Transverse colon (tissue), 4 donors: ENCODE results near the gene POU5F1.

Experiments
- POLR2AphosphoS5 ChIP-seq, 3 donors: sonication (generic); formaldehyde crosslinking; IDR thresholded peaks; one replicate each; pipeline ENCODE4 v1.6.1; 2016; ENCODE audit warnings: antibody characterized with exemption in 3 of 3
- TF ChIP-seq, protein P1 (sequence below), 5 experiments: fragments of 200-600 bp in 3 of 5; fragments of 450-650 bp in 2 of 5; sonication (generic) in 3 of 5; IDR thresholded peaks; 1 replicate in 2 of 5; 2 replicates in 3 of 5; pipeline ENCODE4 v1.5.1; 2016 to 2017; ENCODE audit warnings: antibody characterized with exemption in 5 of 5, inconsistent platforms in 3 of 5, mild to moderate bottlenecking in 2 of 5, moderate library complexity in 1 of 5

DNA sequence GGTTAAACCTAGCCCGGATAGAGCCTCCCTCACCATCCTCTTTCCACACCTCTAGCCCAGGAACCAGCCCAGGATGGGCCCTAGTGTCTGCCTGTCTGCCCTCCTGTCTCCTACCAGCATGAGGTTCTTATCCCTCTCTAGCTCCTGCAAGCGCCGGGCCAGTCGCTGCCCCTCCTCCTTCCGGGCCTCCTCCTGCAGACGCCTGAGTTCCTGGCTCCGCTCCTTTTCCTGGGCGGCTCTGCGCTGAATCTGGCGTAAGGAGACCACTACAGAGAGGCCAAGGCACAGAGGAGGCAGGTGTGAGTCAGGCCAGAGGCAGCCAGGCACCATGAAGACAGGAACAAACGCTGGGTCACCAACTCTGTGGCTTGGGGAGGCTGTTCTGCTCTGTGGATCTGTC, 27.3 kb downstream of the POU5F1 start:
- TF ChIP-seq, protein P1, sequence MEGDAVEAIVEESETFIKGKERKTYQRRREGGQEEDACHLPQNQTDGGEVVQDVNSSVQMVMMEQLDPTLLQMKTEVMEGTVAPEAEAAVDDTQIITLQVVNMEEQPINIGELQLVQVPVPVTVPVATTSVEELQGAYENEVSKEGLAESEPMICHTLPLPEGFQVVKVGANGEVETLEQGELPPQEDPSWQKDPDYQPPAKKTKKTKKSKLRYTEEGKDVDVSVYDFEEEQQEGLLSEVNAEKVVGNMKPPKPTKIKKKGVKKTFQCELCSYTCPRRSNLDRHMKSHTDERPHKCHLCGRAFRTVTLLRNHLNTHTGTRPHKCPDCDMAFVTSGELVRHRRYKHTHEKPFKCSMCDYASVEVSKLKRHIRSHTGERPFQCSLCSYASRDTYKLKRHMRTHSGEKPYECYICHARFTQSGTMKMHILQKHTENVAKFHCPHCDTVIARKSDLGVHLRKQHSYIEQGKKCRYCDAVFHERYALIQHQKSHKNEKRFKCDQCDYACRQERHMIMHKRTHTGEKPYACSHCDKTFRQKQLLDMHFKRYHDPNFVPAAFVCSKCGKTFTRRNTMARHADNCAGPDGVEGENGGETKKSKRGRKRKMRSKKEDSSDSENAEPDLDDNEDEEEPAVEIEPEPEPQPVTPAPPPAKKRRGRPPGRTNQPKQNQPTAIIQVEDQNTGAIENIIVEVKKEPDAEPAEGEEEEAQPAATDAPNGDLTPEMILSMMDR (IDR thresholded peaks at IDR 0.05), result no peak
- TF ChIP-seq POLR2AphosphoS5 (IDR thresholded peaks at IDR 0.05), result no peak
